GM21619 (cell line): ENCODE measurements around the gene MYORG.

Source experiments
- ATAC-seq: cut with Tn5 transposase; IDR thresholded peaks from one replicate; pipeline ENCODE4 v1.9.1; 2021; ENCODE audit not compliant: unreplicated experiment

The MYORG gene

GRCh38 chr9:34335376-34335775, 41.3 kb downstream of the MYORG start:
- no peak for ATAC-seq

DNA sequence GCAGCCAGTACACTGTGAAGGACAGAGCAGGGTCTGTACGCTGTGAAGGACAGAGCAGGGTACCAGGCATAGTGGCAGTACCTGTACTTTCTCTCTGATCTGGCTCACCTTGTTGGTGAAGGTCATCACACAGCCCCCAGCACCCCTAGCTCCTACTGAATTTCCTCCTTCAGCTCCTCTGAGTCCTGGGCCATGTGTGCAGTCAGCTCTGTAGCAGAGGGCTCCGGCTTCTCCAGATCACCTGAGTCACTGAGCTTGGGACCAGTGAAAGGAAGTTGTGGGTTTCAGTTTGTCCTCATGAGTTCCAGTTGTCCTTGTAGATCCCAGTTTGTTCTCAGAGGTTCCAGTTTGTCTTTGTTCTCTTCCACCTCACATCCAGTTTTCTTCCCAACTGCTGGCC, 41.8 kb downstream of the MYORG start:
- ATAC-seq: no peak

DNA sequence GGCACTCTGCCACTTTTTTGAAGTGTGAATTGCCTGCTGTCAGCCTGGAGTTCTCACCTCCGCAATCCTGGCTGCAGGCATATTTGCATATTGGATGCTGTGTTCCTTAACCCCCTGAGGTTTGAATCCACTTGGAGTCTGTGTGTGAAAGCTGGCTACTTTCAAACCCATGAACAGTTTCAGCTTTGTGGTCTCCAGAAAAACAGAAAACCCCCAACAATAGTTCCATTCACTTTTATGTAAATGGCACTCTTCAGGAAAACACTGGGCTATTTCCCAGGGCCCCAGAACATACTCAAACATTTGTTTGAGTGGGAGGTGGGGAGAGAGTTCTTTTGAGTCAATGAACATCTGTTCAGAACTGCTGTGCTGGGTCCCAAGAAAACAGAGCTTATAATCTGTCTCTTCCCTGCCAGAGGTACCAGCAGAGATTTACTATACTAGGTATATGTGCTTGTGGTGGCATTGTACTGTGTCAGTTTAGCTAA, 42.3 kb downstream of the MYORG start:
- ATAC-seq: no peak

GRCh38 chr9:34333836-34334235, 42.9 kb downstream of the MYORG start:
- no peak for ATAC-seq

- ATAC-seq: no peak
Measured at GRCh38 chr9:34332076-34332964, 44.4 kb downstream of the MYORG start.

GRCh38 chr9:34331196-34331595, 45.5 kb downstream of the MYORG start:
- ATAC-seq: no peak

DNA sequence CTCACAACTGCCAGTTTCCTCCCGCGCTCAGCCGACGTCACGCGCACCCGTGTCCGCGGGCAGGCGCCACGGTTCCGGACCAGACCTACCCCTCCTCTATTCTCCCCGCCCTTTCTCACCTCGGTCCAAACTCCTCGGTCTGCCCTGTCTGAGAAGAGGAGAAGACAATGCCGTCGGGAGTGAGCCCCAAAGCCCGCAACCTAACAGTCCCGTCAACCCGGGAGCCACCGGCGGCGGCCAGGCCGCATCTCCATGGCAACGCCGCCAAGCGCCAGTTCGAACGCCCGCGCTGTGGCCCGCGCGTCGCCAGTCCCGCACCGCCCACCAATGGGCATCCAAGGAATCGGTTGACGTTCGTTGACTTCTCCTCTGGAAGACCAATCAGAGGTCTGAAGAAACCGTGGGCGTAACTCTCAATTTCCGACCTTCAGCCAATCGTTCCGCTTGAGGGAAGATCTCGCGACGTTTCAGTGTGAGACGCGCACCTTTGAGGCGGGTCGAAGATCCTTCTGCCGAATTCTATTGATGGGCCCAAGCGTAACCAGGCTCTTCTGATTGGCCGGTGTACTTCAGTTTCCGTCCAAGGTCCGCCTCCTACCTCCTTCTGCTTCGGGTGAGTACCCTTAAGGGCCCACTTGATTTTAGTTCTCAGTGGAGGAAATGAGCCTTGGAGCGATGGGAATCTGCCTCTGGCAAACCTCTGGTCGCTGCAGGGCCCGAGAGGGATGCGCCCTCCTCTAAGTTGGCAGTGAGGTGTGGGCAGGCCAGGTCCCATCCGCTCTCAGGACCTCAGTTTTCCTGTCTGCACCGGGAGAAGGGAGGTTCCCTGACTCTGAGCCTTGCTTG, 47.5 kb downstream of the MYORG start, which contains the start of the genes KIF24 and NUDT2:
TSS of gene KIF24 (minus strand) at position 282 of the 846 bp plus-strand sequence. CDS start 17,922 bp downstream, outside the sequence.
TSS of gene NUDT2 (plus strand) at position 583 of the 846 bp plus-strand sequence. CDS start 9,471 bp downstream, outside the sequence.
- ATAC-seq: peak; percentile 96

DNA sequence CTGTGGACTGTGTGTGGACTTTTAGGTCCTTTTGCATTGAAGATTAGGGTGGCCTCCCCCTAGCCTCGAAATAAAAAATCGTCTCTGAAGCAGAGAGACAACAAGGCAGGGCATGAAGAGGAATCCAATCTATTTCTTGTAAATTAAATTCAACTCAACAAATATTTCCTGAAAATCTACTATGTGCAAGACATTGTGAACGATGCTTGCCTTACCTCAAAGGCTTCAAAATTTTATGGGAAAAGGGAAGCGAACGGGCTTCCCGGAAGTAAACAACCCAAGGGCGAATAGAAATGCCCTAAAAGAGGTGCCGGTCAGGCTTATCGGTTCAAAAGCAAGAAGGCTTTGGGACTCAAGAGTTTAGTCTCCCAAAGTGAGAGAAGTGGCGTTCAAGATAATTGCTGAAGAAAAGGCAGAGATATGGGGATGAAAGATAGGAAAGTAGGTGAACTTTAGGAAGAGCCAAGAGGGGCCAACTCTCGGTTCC, 48.2 kb downstream of the MYORG start:
- no peak for ATAC-seq

- ATAC-seq: no peak
Measured at GRCh38 chr9:34326690-34327089, 50.0 kb downstream of the MYORG start.

DNA sequence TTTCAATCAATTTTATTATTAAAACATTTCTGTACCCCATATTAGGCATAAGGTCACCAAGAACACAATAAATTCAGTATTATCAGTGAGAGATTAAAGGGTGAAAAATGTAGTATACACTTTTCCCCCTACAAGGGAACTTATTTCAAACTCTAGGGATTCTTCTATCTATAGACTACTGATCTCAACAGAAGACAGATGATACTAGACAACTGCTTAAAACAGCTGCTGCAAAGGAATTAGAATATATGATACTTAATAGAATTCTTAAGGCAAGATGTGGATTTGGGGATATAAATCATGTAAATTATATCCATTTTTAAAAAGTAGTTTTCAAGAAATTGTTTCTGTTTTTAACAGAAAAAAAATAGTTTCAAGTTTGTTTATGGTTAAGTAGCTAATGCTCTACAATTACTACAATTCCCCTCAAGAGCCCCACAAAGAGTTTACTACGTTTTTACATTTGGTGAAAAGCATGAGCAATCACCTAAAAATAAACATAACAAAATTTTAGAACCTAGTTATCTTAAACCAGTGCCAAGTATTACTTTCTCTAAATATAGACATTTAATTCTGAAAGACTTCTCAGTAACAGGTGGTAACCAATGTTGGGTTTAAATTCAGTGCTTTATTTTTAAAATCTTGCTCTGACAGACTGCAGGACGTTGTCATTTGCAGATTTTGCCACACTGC, 53.7 kb downstream of the MYORG start:
- ATAC-seq: no peak

GRCh38 chr9:34321451-34321850, 55.2 kb downstream of the MYORG start:
- ATAC-seq: no peak

- no peak for ATAC-seq
Measured at GRCh38 chr9:34318163-34318790, 58.4 kb downstream of the MYORG start.

GRCh38 chr9:34317436-34317835, 59.3 kb downstream of the MYORG start:
- ATAC-seq: no peak
